Left lobe of liver (tissue), 2 donors: ENCODE measurements around the gene TADA3. TPM values are rescaled to one million over a fixed set of nuclear protein-coding genes. Genes with fewer than 3 reads are reported as not detected.
A peak's percentile ranks its signal among the peaks of the same experiment; 100 is the strongest.

Experiments used
- ATAC-seq: fragments of 200-7000 bp; cut with Tn5 transposase; one replicate; pipeline ENCODE4 v1.9.1; 2020; ENCODE audit warnings: mild to moderate bottlenecking, moderate library complexity
- DNase-seq: peaks from one replicate; pipeline ENCODE4 v3.0.0-alpha.2; 2020; ENCODE audit warnings: low spot score
- total RNA-seq: library from RNA; stranded (reverse); gene quantifications from one replicate; pipeline ENCODE4 v1.2.1, GENCODE V29; 2021
- donor health status: DM: no; HTN: no; CAD: no; lungs with moderate emphysema.
- donor health status: DM: no; HTN: yes; CAD: no.

The TADA3 gene, protein sequence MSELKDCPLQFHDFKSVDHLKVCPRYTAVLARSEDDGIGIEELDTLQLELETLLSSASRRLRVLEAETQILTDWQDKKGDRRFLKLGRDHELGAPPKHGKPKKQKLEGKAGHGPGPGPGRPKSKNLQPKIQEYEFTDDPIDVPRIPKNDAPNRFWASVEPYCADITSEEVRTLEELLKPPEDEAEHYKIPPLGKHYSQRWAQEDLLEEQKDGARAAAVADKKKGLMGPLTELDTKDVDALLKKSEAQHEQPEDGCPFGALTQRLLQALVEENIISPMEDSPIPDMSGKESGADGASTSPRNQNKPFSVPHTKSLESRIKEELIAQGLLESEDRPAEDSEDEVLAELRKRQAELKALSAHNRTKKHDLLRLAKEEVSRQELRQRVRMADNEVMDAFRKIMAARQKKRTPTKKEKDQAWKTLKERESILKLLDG
- 25.8 TPM for total RNA-seq

GRCh38 chr3:9792405-9793160, at the start of gene TADA3, which contains the start of gene ARPC4:
Gene TADA3, minus strand, starts transcription at chr3:9792473. Its CDS starts 1,007 bp downstream, at chr3:9791466.
Gene ARPC4, plus strand, starts transcription at chr3:9793082. Its CDS starts 40 bp downstream, at chr3:9793122.
- ATAC-seq (peak; percentile 94), DNase-seq (peak; percentile 91)

- DNase-seq (no peak), ATAC-seq (no peak)
Observed at GRCh38 chr3:9841015-9841414, 48.7 kb upstream of the TADA3 start.

GRCh38 chr3:9838856-9839255, 46.6 kb upstream of the TADA3 start:
- ATAC-seq (no peak), DNase-seq (no peak)

GRCh38 chr3:9837701-9838582, 45.7 kb upstream of the TADA3 start:
- ATAC-seq (no peak), DNase-seq (no peak)

- DNase-seq (no peak), ATAC-seq (no peak)
Observed at GRCh38 chr3:9834520-9835380, 42.5 kb upstream of the TADA3 start.

GRCh38 chr3:9833078-9833477, 40.8 kb upstream of the TADA3 start:
- no peak for ATAC-seq
- DNase-seq = no peak

DNA sequence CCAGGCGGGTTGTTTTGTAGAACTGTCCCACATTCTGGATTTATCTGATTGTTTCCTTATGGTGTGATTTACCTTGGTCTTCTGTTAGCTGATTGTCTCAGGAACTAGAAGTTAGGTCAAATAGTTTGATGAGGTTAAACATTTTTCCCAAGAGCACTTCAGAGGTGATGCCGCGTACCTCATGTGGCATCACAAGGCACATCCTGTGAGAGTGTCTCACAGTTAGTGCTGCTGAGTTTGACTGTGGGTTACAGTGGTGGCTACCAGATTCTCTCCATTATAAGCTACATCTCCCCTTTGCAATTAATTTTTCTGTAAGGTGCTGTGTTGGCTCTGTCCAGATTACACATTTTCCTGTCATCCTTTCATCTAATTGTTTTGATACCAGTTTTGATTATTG, 39.0 kb upstream of the TADA3 start:
- DNase-seq = no peak
- no peak for ATAC-seq

DNA sequence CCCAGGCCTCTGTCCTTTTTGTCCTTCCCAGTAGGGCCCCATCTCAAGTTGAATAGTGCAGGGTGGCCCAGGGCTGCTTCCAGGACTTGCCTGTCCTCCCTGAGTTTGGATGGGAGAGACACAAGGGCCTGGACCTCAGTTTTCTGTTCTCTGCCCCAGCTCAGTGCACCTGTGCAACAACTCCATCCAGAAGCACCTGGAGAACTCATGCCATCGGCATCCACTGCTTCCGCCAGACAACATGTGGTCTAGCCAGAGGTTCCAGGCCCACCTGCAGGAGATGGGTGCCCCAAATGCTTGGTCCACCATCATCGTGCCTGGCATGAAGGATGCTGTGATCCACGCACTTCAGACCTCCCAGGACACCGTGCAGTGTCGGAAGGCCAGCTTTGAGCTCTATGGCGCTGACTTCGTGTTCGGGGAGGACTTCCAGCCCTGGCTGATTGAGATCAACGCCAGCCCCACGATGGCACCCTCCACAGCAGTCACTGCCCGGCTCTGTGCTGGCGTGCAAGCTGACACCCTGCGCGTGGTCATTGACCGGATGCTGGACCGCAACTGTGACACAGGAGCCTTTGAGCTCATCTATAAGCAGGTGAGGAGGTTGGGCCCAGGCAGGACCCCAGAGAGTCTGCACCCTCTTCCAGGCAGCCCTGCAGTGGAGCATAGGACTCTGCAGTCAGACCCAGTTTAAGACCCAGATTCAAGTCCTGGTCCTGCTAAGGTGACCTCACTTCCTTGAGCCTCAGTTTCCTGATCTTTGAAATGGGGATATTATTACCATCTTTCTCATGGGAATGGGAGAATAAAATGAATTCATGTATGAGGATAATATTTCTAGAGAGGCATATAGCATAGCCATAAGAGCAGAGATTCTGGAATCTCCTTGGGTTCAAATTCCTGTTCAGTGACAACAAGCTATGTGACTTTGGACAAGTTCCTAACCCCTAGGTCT, 36.8 kb upstream of the TADA3 start:
- ATAC-seq = no peak
- no peak for DNase-seq

GRCh38 chr3:9826815-9827573, 34.7 kb upstream of the TADA3 start:
- DNase-seq (no peak), ATAC-seq (peak; percentile 62)

GRCh38 chr3:9825451-9826040, 33.3 kb upstream of the TADA3 start:
- no peak for DNase-seq
- no peak for ATAC-seq

DNA sequence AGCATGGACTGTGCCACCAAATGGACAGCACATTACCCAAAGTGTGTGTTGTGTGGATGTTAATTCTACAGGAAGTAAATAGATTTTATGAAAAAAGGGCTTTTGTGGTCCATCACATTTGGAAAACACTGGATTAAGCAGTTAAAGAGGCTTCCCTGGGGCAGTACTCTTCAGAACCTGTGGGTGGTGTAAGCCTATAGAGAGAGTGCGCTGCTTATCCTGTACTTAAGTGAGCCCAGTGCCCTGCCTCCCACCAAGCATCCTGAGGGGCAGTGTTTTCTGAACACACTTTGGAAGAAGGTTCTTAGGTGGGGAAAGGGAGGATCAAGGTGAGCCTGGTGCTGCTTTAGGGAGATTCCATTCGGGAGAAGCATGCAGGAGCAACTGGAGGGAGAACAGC, 28.7 kb upstream of the TADA3 start:
- ATAC-seq (peak; percentile 79), DNase-seq (no peak)

DNA sequence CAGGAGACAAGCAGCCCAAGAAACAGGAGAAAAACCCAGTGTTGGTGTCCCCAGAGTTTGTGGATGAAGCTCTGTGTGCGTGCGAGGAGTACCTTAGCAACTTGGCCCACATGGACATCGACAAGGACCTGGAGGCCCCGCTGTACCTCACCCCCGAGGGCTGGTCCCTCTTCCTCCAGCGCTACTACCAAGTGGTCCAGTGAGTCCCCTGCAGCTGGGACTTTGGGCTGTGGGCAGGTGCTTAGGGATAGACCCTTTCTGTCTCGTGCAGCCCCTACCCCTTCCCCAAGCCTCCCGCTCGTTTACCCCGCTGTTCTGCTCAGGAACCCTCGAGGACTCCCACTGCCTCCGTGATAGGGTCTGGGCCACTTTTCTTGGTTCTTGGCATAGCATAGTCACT, 28.3 kb upstream of the TADA3 start:
- no peak for DNase-seq
- peak; percentile 11 for ATAC-seq

- no peak for ATAC-seq
- no peak for DNase-seq
Observed at GRCh38 chr3:9818666-9819335, 26.5 kb upstream of the TADA3 start.

GRCh38 chr3:9817436-9817835, 25.2 kb upstream of the TADA3 start:
- ATAC-seq (no peak), DNase-seq (no peak)

DNA sequence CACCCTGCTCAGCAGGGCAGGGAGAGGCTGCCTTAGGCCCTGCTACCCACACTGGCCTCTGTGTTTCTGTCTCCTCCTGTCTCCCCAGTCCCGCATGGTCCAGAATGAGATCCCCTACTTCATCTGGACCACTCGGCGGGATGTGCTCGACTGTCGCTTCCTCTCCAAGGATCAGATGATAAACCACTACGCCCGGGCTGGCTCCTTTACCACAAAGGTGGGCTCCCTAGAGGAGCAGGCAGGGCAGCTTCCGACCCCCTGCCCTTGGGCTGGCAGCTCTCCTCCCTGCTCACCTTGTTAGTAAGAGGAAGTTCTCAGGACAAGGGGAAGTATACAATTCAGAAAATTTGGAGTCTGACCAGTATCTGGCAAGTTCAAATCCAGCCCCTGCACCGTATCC, 23.7 kb upstream of the TADA3 start:
- no peak for DNase-seq
- ATAC-seq = no peak

- ATAC-seq (no peak), DNase-seq (no peak)
Observed at GRCh38 chr3:9812870-9813483, 20.7 kb upstream of the TADA3 start.

DNA sequence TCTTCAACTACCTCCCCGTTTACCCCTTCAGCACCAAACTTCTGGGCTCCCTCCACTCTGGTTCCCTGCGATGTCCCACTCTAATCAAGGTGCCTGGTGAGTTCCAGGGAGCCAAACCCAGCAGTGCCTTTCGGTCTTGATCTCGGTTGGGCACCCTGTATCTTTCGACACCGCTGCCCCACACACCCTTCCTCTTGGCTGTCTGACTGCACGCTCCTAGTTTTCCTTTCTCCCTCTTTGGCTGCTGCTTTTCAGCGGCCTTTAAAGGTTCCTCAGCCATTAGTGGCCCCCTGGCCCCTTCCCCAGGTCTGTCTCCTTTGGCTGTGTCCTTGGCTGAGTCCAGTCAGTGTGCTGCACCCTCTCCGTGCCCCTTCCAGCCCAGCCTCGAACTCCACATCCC, 18.6 kb upstream of the TADA3 start:
- DNase-seq (no peak), ATAC-seq (no peak)
